Activated naive CD8-positive, alpha-beta T cell treated with anti-CD3 and anti-CD28 coated beads for 36 hours (primary cell): ENCODE measurements around the gene ST3GAL2. TPM values are rescaled to one million over a fixed set of nuclear protein-coding genes. Genes with fewer than 3 reads are reported as not detected.
A peak's percentile ranks its signal among the peaks of the same experiment; 100 is the strongest.
"Not testable (repeated sequence)": the region's sequence is repeated elsewhere in the genome, so short reads cannot be mapped to it uniquely, and the experiment has no call there.

ENCODE experiments used
- DNase-seq: peaks from one replicate; pipeline ENCODE4 v3.0.0; 2021
- H3K27ac Mint-ChIP-seq: one replicate; pipeline ENCODE4 v1.8.0; 2022; ENCODE audit warnings: mild to moderate bottlenecking, moderate library complexity, mixed read lengths
- H3K27me3 Mint-ChIP-seq: one replicate; pipeline ENCODE4 v1.8.0; 2022; ENCODE audit warnings: mild to moderate bottlenecking, mixed read lengths
- H3K36me3 Mint-ChIP-seq: one replicate; pipeline ENCODE4 v1.8.0; 2021; ENCODE audit warnings: mild to moderate bottlenecking, mixed read lengths
- H3K4me1 Mint-ChIP-seq: one replicate; pipeline ENCODE4 v1.8.0; 2021; ENCODE audit warnings: mixed read lengths
- H3K4me3 Mint-ChIP-seq: one replicate; pipeline ENCODE4 v1.8.0; 2022; ENCODE audit warnings: mild to moderate bottlenecking, moderate library complexity, mixed read lengths
- H3K9me3 Mint-ChIP-seq: one replicate; pipeline ENCODE4 v1.8.0; 2022; ENCODE audit warnings: mixed read lengths
- total RNA-seq, 2 experiments: library from RNA; stranded (reverse); gene quantifications; one replicate each; pipeline ENCODE4 v1.2.3, GENCODE V29; 2021

ST3GAL2 gene
- total RNA-seq, 2 experiments from 2014 or later = 21.5 to 23.3 TPM

GRCh38 chr16:70332728-70333127, 106.2 kb downstream of the ST3GAL2 start:
- H3K4me3 Mint-ChIP-seq, H3K27me3 Mint-ChIP-seq, H3K4me1 Mint-ChIP-seq, DNase-seq, H3K9me3 Mint-ChIP-seq: not testable (repeated sequence)
- Mint-ChIP-seq H3K36me3 (peaks cover 12% of the 10 kb centered on the region), H3K27ac (peak overlapping the region; percentile 24)

DNA sequence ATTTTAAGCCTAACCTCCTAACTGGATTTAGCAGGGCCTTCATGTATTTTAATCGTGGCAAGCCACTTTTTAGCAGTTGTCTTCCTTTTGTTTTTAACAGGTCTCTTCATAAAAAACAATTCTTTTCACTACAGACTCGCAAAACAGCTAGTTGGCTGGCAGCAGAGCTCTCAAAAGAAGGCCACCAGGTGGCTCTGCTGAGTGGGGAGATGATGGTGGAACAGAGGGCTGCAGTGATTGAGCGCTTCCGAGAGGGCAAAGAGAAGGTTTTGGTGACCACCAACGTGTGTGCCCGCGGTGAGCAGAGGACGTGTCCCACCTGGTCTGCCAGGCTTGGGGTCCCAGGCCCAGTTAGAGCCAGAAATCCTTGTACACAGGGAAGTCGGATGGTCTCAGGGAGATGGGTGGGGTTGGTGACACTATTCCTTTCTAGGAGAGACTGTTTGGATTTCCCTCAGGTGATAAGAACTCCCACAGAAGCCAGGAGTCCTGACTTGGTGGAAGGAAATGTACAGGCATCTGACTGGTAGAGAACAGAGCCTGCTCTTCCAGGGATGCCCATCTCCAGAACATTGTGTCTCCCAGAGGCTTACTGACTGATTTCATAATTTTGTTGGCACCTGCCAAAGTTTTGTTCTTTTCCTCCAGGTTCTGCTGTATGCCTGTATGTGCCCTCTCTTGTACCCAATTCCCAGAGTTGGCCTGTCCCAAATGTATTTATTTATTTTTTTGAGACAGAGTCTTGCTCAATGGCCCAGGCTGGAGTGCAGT, 107.1 kb downstream of the ST3GAL2 start:
- Mint-ChIP-seq H3K36me3 (peaks cover 12% of the 10 kb centered on the region), H3K27me3 (no peaks in the 10 kb centered on the region), H3K4me3 (no peak overlapping the region), H3K9me3 (no peaks in the 10 kb centered on the region), H3K4me1 (no peaks in the 10 kb centered on the region), H3K27ac (no peak overlapping the region)
- DNase-seq = no peak

DNA sequence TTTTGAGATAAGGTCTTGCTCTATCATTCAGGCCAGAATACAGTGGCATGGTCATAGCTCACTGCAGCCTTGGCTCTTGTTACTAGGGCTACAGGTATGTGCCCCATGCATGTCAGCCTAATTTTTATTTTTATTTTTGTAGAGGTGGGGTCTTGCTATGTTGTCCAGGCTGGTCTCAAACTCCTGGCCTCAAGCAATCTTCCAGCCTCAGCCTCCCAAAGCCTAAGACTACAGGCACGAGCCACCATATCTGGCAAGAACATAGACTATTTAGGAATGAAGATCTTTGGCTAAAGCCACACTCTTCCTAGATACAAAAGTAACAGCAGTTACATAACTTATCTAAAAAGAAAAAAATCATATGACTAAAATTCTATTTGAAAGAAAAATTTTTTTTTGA, 107.8 kb downstream of the ST3GAL2 start:
- Mint-ChIP-seq H3K4me3 (no peak overlapping the region), H3K9me3 (no peaks in the 10 kb centered on the region), H3K27me3 (no peaks in the 10 kb centered on the region), H3K4me1 (no peaks in the 10 kb centered on the region), H3K36me3 (peaks cover 10% of the 10 kb centered on the region), H3K27ac (no peak overlapping the region)
- no peak for DNase-seq

Other genes with a start within 250 kb of the ST3GAL2 start
- 10 to 100 TPM; 34.9 to 35.5 TPM for gene EXOSC6, start 187.2 kb downstream of the ST3GAL2 start, total RNA-seq
- 100 to 1,000 TPM; 167 to 173 TPM for gene AARS1, start 149.6 kb downstream of the ST3GAL2 start, total RNA-seq
- gene DDX19B, start 139.9 kb downstream of the ST3GAL2 start, total RNA-seq = 10 to 100 TPM; 36.7 to 39.3 TPM
- gene DDX19A, start 92.2 kb downstream of the ST3GAL2 start, total RNA-seq = 10 to 100 TPM; 67.4 to 72.1 TPM
- gene FCSK, start 15.5 kb upstream of the ST3GAL2 start, total RNA-seq = 1 to 10 TPM; 8.7 to 9.6 TPM
- gene COG4, start 84.5 kb upstream of the ST3GAL2 start, total RNA-seq = 10 to 100 TPM; 45.5 TPM
- gene SF3B3, start 84.7 kb upstream of the ST3GAL2 start, total RNA-seq = 100 to 1,000 TPM; 545 to 550 TPM
- gene IL34, start 207.5 kb upstream of the ST3GAL2 start, total RNA-seq = under 1 TPM in 1 of 2 experiments, not detected in 1; 0.22 TPM
- 1 to 10 TPM; 6.9 to 9.2 TPM for gene MTSS2, start 247.0 kb upstream of the ST3GAL2 start, total RNA-seq